H1 (cell line): ENCODE results near the gene CYB5R3. TPM values are rescaled to one million over a fixed set of nuclear protein-coding genes. Genes with fewer than 3 reads are reported as not detected.

Experiments
- CBX5 ChIP-seq: fragments of 300-800, 300-1000 bp; sonication (generic); IDR thresholded peaks from 2 replicates; pipeline ENCODE4 v1.7.1; 2016; ENCODE audit warnings: antibody characterized with exemption, low read length, low read depth
- CBX8 ChIP-seq: fragments of 300-800, 300-1000 bp; sonication (generic); IDR thresholded peaks from 2 replicates; pipeline ENCODE4 v1.7.1; 2016; ENCODE audit warnings: low read depth, low read length, borderline replicate concordance
- CHD1 ChIP-seq: IDR thresholded peaks from 2 replicates; pipeline ENCODE4 v1.6.1; 2012; ENCODE audit warnings: low read depth, low read length, improper control_type of control experiment
- CHD2 ChIP-seq: IDR thresholded peaks from 2 replicates; pipeline ENCODE4 v1.6.1; 2012; ENCODE audit warnings: low read length, improper control_type of control experiment
- CREB1 ChIP-seq: IDR thresholded peaks from 2 replicates; pipeline ENCODE4 v1.6.1; 2012; ENCODE audit warnings: inconsistent platforms
- JUND ChIP-seq: IDR thresholded peaks from 2 replicates; pipeline ENCODE4 v1.6.1; 2011; ENCODE audit warnings: mild to moderate bottlenecking, improper control_type of control experiment, low read length
- MAFK ChIP-seq: IDR thresholded peaks from 2 replicates; pipeline ENCODE4 v1.6.1; 2012; ENCODE audit warnings: low read depth, mild to moderate bottlenecking, improper control_type of control experiment, low read length
- POLR2A ChIP-seq, 2 experiments: IDR thresholded peaks; 1 replicate in 1 of 2; 2 replicates in 1 of 2; pipeline ENCODE4 v1.6.1; 2011; ENCODE audit warnings: low read depth in 2 of 2, low read length in 2 of 2, mild to moderate bottlenecking in 2 of 2; ENCODE audit errors: control extremely low read depth in 1 of 2
- RBBP5 ChIP-seq: IDR thresholded peaks from 2 replicates; pipeline ENCODE4 v1.7.1; 2012; ENCODE audit warnings: low read depth, mild to moderate bottlenecking, inconsistent platforms, low read length, moderate library complexity, borderline replicate concordance
- RNF2 ChIP-seq: fragments of 200-900, 300-1000 bp; sonication (generic); IDR thresholded peaks from 2 replicates; pipeline ENCODE4 v1.7.1; 2016; ENCODE audit warnings: borderline replicate concordance, low read depth, mild to moderate bottlenecking, antibody characterized with exemption, low read length; ENCODE audit not compliant: poor library complexity, severe bottlenecking; ENCODE audit errors: missing control alignments
- RXRA ChIP-seq: IDR thresholded peaks from 2 replicates; pipeline ENCODE4 v1.6.1; 2011; ENCODE audit warnings: low read depth, mild to moderate bottlenecking, low read length, moderate library complexity; ENCODE audit not compliant: insufficient read depth
- SAP30 ChIP-seq: fragments of 300-600 bp; sonication (generic); IDR thresholded peaks from 2 replicates; pipeline ENCODE4 v1.7.1; 2012; ENCODE audit warnings: low read length, moderate library complexity, mild to moderate bottlenecking, inconsistent platforms; ENCODE audit not compliant: insufficient read depth, insufficient replicate concordance
- SIN3A ChIP-seq, 2 experiments: IDR thresholded peaks in 1 of 2; conservative IDR thresholded peaks in 1 of 2; 2 replicates each; pipeline ENCODE4 v1.6.1; 2011 to 2012; ENCODE audit warnings: low read length in 2 of 2, improper control_type of control experiment in 1 of 2, low read depth in 1 of 2, mild to moderate bottlenecking in 1 of 2
- SP1 ChIP-seq: IDR thresholded peaks from 2 replicates; pipeline ENCODE4 v1.6.1; 2011; ENCODE audit warnings: low read depth, low read length
- SP2 ChIP-seq: IDR thresholded peaks from 2 replicates; pipeline ENCODE4 v1.6.1; 2012; ENCODE audit warnings: mild to moderate bottlenecking, low read length, inconsistent platforms
- SRF ChIP-seq: IDR thresholded peaks from 2 replicates; pipeline ENCODE4 v1.6.1; 2011; ENCODE audit warnings: mild to moderate bottlenecking, low read depth, low read length, moderate library complexity
- TBP ChIP-seq: IDR thresholded peaks from 2 replicates; pipeline ENCODE4 v1.6.1; 2011; ENCODE audit warnings: low read depth, low read length, improper control_type of control experiment
- TEAD4 ChIP-seq: IDR thresholded peaks from 2 replicates; pipeline ENCODE4 v1.6.1; 2012; ENCODE audit warnings: low read depth, low read length, inconsistent platforms, mixed read lengths
- polyA plus RNA-seq, 7 experiments: library from polyadenylated mRNA; depleted of rRNA in 3 of 7; stranded (reverse) in 5 of 7; unstranded in 2 of 7; fragments of >200 nt in 5 of 7; fragments of 200-250 nt in 2 of 7; gene quantifications; 1 replicate in 5 of 7; 2 replicates in 1 of 7; 4 replicates in 1 of 7; pipeline versions ENCODE4 v1.2.1 to v1.2.3, GENCODE V29; 2011 to 2013; ENCODE audit warnings: missing spikeins in 2 of 7, mixed read lengths in 2 of 7
- total RNA-seq: library from RNA; stranded (reverse); fragmentation: NEBNext Ultra II Directional; extraction: Animal tissue kit (Norgen Biotek cat#: 25700); gene quantifications from 2 replicates; pipeline ENCODE4 v1.2.1, GENCODE V29; 2021
- TF ChIP-seq, protein P1 (sequence below), 3 experiments: IDR thresholded peaks; 1 replicate in 2 of 3; 2 replicates in 1 of 3; pipeline versions ENCODE4 v1.5.1 to v1.6.1; 2011; ENCODE audit warnings: low read length in 3 of 3, mild to moderate bottlenecking in 3 of 3, inconsistent platforms in 2 of 3, low read depth in 1 of 3, moderate library complexity in 1 of 3; ENCODE audit not compliant: insufficient read depth in 1 of 3; ENCODE audit errors: control extremely low read depth in 1 of 3
- TF ChIP-seq, protein P2 (sequence below): IDR thresholded peaks from 2 replicates; pipeline ENCODE4 v1.6.1; 2011; ENCODE audit warnings: low read depth, mild to moderate bottlenecking, low read length; ENCODE audit not compliant: insufficient read depth

CYB5R3 gene
- total and polyA plus RNA-seq, 2 of the 8 experiments (the other 6 are each of a cell fraction or from before 2014, with no cell fraction given): 75.3 to 113 TPM

DNA sequence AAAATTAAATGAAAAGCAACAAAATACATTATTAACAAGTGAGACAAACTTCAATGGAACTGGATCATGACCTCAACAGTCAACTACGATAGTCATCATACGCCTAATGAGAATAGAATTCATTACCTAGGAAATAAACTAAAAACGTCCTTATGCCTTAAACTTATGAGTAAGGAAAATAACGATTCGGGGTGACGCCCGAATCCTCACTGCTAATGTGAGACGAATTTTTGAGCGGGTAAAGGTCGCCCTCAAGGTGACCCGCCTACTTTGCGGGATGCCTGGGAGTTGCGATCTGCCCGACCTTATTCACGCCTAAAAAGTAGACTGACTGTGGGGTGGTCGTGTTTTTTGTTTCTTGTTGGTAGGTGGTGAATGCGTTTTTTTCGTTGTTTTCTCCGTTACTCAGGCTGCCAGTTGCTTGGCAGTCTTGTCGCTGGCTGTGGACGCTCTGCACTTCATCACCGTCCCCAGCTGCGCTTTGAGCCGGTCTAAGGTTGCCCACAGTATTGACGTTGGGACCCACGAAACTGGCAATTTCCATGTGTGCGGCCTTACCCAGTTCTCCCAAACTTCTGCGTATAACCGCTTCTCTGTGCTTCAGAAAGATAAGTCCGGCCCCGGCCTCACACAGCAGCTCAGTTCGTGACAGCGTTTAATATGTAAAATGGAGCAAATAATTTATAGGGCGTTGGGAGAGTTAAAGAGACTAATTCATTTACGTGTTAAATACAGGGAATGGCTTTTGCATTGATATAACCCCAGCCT lies 33.9 kb downstream of the CYB5R3 start (continued):
- TF ChIP-seq RNF2 (no peak), MAFK (no peak), RBBP5 (peak; percentile 47; the same call in 1 of the 2 replicates), SP2 (no peak), CBX5 (no peak), CREB1 (peak; percentile 78), TEAD4 (no peak), RXRA (peak; percentile 78; the same call in 1 of the 2 replicates), TBP (peak; percentile 99), JUND (peak; percentile 74; the same call in 1 of the 2 replicates), POLR2A (IDR thresholded peaks at IDR 0.05; ENCODE audit: control extremely low read depth in 1 of 2, low read depth in 2 of 2, low read length in 2 of 2) (peak; percentile 100), CHD1 (no peak), SIN3A (conservative IDR thresholded peaks at IDR 0.05 in 1 of 2, IDR thresholded peaks at IDR 0.05 in 1 of 2; ENCODE audit: low read depth in 1 of 2, low read length in 2 of 2) (peak; percentile 16 to 93; a peak in 3 of 4 replicates), CHD2 (no peak), SRF (0 out of 2 replicates have a peak, but pooled peaks have one; percentile 8), SAP30 (no peak), CBX8 (no peak), SP1 (peak; percentile 92)
- TF ChIP-seq, protein P1, sequence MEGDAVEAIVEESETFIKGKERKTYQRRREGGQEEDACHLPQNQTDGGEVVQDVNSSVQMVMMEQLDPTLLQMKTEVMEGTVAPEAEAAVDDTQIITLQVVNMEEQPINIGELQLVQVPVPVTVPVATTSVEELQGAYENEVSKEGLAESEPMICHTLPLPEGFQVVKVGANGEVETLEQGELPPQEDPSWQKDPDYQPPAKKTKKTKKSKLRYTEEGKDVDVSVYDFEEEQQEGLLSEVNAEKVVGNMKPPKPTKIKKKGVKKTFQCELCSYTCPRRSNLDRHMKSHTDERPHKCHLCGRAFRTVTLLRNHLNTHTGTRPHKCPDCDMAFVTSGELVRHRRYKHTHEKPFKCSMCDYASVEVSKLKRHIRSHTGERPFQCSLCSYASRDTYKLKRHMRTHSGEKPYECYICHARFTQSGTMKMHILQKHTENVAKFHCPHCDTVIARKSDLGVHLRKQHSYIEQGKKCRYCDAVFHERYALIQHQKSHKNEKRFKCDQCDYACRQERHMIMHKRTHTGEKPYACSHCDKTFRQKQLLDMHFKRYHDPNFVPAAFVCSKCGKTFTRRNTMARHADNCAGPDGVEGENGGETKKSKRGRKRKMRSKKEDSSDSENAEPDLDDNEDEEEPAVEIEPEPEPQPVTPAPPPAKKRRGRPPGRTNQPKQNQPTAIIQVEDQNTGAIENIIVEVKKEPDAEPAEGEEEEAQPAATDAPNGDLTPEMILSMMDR (IDR thresholded peaks at IDR 0.05; ENCODE audit: control extremely low read depth in 1 of 3, insufficient read depth in 1 of 3, low read depth in 1 of 3, low read length in 3 of 3): no peak
- TF ChIP-seq, protein P2, sequence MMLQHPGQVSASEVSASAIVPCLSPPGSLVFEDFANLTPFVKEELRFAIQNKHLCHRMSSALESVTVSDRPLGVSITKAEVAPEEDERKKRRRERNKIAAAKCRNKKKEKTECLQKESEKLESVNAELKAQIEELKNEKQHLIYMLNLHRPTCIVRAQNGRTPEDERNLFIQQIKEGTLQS: no peak
